K562 (cell line): Measurements from ENCODE around the gene JPH2. TPM values are rescaled to one million over a fixed set of nuclear protein-coding genes. Genes with fewer than 3 reads are reported as not detected.

ENCODE experiments used
- ATAC-seq: fragments of 200-7000 bp; cut with Tn5 transposase; 3 replicates; pipeline ENCODE4 v1.9.1; 2020; ENCODE audit warnings: moderate library complexity
- BruUV-seq: library from RNA; stranded (reverse); fragments of 400-500 nt; replicated peaks from 2 replicates; lab custom pipeline; 2021; lab: Mats Ljungman, UMichigan
- CTCF ChIA-PET: fragments of 300-600 bp; formaldehyde crosslinking; extraction: SDS; loops from one replicate; lab custom pipeline; 2021; ENCODE audit warnings: low intra/inter-chr PET ratio; lab: Yijun Ruan, JAX
- POLR2A ChIA-PET: fragments of 300-600, 350-650 bp; sonication (Branson Sonifier 250); formaldehyde crosslinking; extraction: SDS; loops from one replicate; lab custom pipeline; 2021; ENCODE audit warnings: antibody characterized with exemption, inconsistent platforms; lab: Yijun Ruan, JAX
- DNase-seq, 4 experiments: peaks; one replicate each; pipeline versions ENCODE4 v3.0.0 to v3.0.0-alpha.2; 2011 to 2018; ENCODE audit warnings: low spot score in 3 of 4, mixed read lengths in 3 of 4; ENCODE audit errors: extremely low read depth in 1 of 4
- FAIRE-seq: peaks from 2 replicates; lab custom pipeline; 2011; peaks lifted over from hg19 to GRCh38; lab: Jason Lieb, UNC
- H2AFZ ChIP-seq: 2 replicates; pipeline ENCODE4 v1.6.0; 2011; ENCODE audit warnings: low read depth, low read length, control low read depth, inconsistent platforms
- H3K27ac ChIP-seq: fragments of 200-600 bp; 3 replicates; pipeline ENCODE4 v1.8.0; 2011; ENCODE audit warnings: low read depth, mild to moderate bottlenecking, control low read depth, inconsistent platforms, low read length, moderate library complexity, mixed read lengths; ENCODE audit errors: extremely low read depth
- H3K27me3 ChIP-seq, 2 experiments: fragments of 300-600 bp in 1 of 2; 2 replicates in 1 of 2; 3 replicates in 1 of 2; pipeline versions ENCODE4 v1.6.0 to v1.8.0; 2011; ENCODE audit warnings: inconsistent platforms in 2 of 2, low read length in 2 of 2, mild to moderate bottlenecking in 1 of 2, mixed read lengths in 1 of 2, moderate library complexity in 1 of 2; ENCODE audit not compliant: control insufficient read depth in 2 of 2, insufficient read depth in 2 of 2
- H3K36me3 ChIP-seq: fragments of 300-600 bp; 3 replicates; pipeline ENCODE4 v1.8.0; 2011; ENCODE audit warnings: mild to moderate bottlenecking, low read length, inconsistent platforms; ENCODE audit not compliant: control insufficient read depth, insufficient read depth
- H3K4me1 ChIP-seq, 2 experiments: fragments of 200-600 bp in 1 of 2; replicated peaks in 1 of 2; 2 replicates in 1 of 2; 3 replicates in 1 of 2; pipeline versions ENCODE4 v1.5.1 to v1.8.0; 2011; ENCODE audit warnings: inconsistent platforms in 2 of 2, low read length in 2 of 2, mild to moderate bottlenecking in 1 of 2, mixed read lengths in 1 of 2, moderate library complexity in 1 of 2; ENCODE audit not compliant: control insufficient read depth in 2 of 2, insufficient read depth in 2 of 2
- H3K4me2 ChIP-seq: 2 replicates; pipeline ENCODE4 v1.6.1; 2011; ENCODE audit warnings: low read length, control low read depth, inconsistent platforms, mixed read lengths; ENCODE audit not compliant: insufficient read depth
- H3K4me3 ChIP-seq: fragments of 200-600 bp; sonication (generic), shearing (Covaris generic); 2 replicates; pipeline ENCODE4 v1.5.1; 2016; ENCODE audit warnings: control low read depth, inconsistent platforms
- H3K79me2 ChIP-seq: fragments of 200-600 bp; 3 replicates; pipeline ENCODE4 v1.8.0; 2011; ENCODE audit warnings: low read length, inconsistent platforms; ENCODE audit not compliant: control insufficient read depth, insufficient read depth
- H3K9ac ChIP-seq, 2 experiments: 2 replicates each; pipeline versions ENCODE4 v1.6.0 to v1.6.1; 2011; ENCODE audit warnings: low read depth in 2 of 2, low read length in 2 of 2, control low read depth in 1 of 2, inconsistent platforms in 1 of 2, mild to moderate bottlenecking in 1 of 2, mixed read lengths in 1 of 2; ENCODE audit not compliant: insufficient read depth in 1 of 2
- H3K9me1 ChIP-seq: one replicate; pipeline ENCODE4 v1.6.0; 2011; ENCODE audit warnings: inconsistent platforms, mild to moderate bottlenecking, low read length, moderate library complexity; ENCODE audit not compliant: control insufficient read depth, insufficient read depth
- H3K9me3 ChIP-seq: replicated peaks from 2 replicates; pipeline ENCODE4 v1.5.1; 2011; ENCODE audit warnings: low read depth, low read length, inconsistent platforms; ENCODE audit not compliant: control insufficient read depth, insufficient read depth
- H4K20me1 ChIP-seq: replicated peaks from 2 replicates; pipeline ENCODE4 v1.6.1; 2011; ENCODE audit warnings: low read length, inconsistent platforms, mixed read lengths; ENCODE audit not compliant: control insufficient read depth, insufficient read depth
- ASH1L ChIP-seq: fragments of 450-650 bp; IDR thresholded peaks from 2 replicates; pipeline ENCODE4 v1.6.1; 2018; ENCODE audit warnings: borderline replicate concordance, mild to moderate bottlenecking, low read depth; ENCODE audit not compliant: partially characterized antibody
- ELK1 ChIP-seq: sonication (generic); formaldehyde crosslinking; IDR thresholded peaks from 2 replicates; pipeline ENCODE4 v1.8.1; 2022; ENCODE audit warnings: missing genetic modification reagents
- ETS1 ChIP-seq: conservative IDR thresholded peaks from 2 replicates; pipeline ENCODE4 v1.6.1; 2011; ENCODE audit warnings: low read depth, mild to moderate bottlenecking, low read length; ENCODE audit not compliant: control insufficient read depth
- FOS ChIP-seq: IDR thresholded peaks from 3 replicates; pipeline ENCODE4 v1.6.1; 2011; ENCODE audit not compliant: insufficient read length; ENCODE audit errors: extremely low read depth
- HOXB6 ChIP-seq: fragments of 250-450 bp; sonication (Bioruptor Pico); IDR thresholded peaks from 2 replicates; pipeline ENCODE4 v1.5.1; 2022; ENCODE audit warnings: mild to moderate bottlenecking, borderline replicate concordance
- MCM3 ChIP-seq: fragments of 450-650 bp; IDR thresholded peaks from 2 replicates; pipeline ENCODE4 v1.6.1; 2016
- PML ChIP-seq: IDR thresholded peaks from 2 replicates; pipeline ENCODE4 v1.6.1; 2012; ENCODE audit warnings: low read length, inconsistent platforms
- STAG1 ChIP-seq: sonication (generic); formaldehyde crosslinking; IDR thresholded peaks from 2 replicates; pipeline ENCODE4 v1.5.0; 2020; ENCODE audit warnings: missing genetic modification reagents, borderline replicate concordance
- TFE3 ChIP-seq: fragments of 450-650 bp; formaldehyde crosslinking; IDR thresholded peaks from 2 replicates; pipeline ENCODE4 v1.4.0; 2020; ENCODE audit warnings: mild to moderate bottlenecking, mixed read lengths
- TSHZ1 ChIP-seq: fragments of 250-450 bp; sonication (Bioruptor Pico); IDR thresholded peaks from 2 replicates; pipeline ENCODE4 v1.4.0; 2020; ENCODE audit warnings: mild to moderate bottlenecking, moderate library complexity
- ZBTB33 ChIP-seq: sonication (generic); formaldehyde crosslinking; IDR thresholded peaks from 2 replicates; pipeline ENCODE4 v1.8.1; 2023; ENCODE audit warnings: mild to moderate bottlenecking, missing genetic modification reagents
- WGBS: fragments of 100-300 bp; shearing (Covaris generic); methylation state at CpG from one replicate; pipeline ENCODE4 v1.1.6; 2016; ENCODE audit warnings: low coverage, mixed read lengths; ENCODE audit not compliant: insufficient coverage; ENCODE audit errors: missing lambda C conversion rate; 5-methylcytosine and 5-hydroxymethylcytosine counted together
- in situ Hi-C: fragments of 300-500 bp; cut with MboI; formaldehyde crosslinking; loops from 4 replicates; pipeline ENCODE4 v1.15.0; 2018; ENCODE audit warnings: inconsistent platforms, mixed read lengths
- intact Hi-C: fragments of 100-400 bp; cut with micrococcal nuclease; formaldehyde crosslinking; loops from 2 replicates; pipeline ENCODE4 v1.14.2; 2022
- polyA plus RNA-seq, 8 experiments: library from polyadenylated mRNA; depleted of rRNA in 4 of 8; stranded (reverse) in 5 of 8; unstranded in 3 of 8; fragments of >200 nt; fragmentation: Nextera tagmentation in 2 of 8; fragmentation: Illumina TruSeq in 1 of 8; extraction: Ambion mirVana in 2 of 8; extraction: Trizol in 1 of 8; gene quantifications; 2 replicates each; pipeline versions ENCODE4 v1.2.1 to v1.2.3, GENCODE V29; 2011 to 2014; ENCODE audit warnings: inconsistent platforms in 1 of 8, missing spikeins in 1 of 8
- total RNA-seq, 7 experiments: library from RNA; depleted of rRNA in 6 of 7; stranded (reverse); fragments of >200 nt in 6 of 7; fragmentation: Illumina TruSeq in 2 of 7; extraction: Trizol in 2 of 7; gene quantifications; 2 replicates each; pipeline versions ENCODE4 v1.2.1 to v1.2.3, GENCODE V29; 2011 to 2021; ENCODE audit warnings: low replicate concordance in 1 of 7

JPH2 gene
- total and polyA plus RNA-seq, 9 of the 15 experiments (the other 6 are each of a cell fraction or from before 2014, with no cell fraction given), result not detected

GRCh38 chr20:44075191-44075949, 111.6 kb downstream of the JPH2 start:
- no peaks in the 10 kb centered on the region for H3K79me2 ChIP-seq
- ChIA-PET CTCF (no interaction called here), POLR2A (no interaction called here)
- H3K36me3 ChIP-seq, result no peaks in the 10 kb centered on the region
- H3K27me3 ChIP-seq, result peaks cover 39 to 74% of the 10 kb centered on the region in 2 experiments
- DNase-seq (no peak), FAIRE-seq (no peak), ATAC-seq (no peak)
- no peak overlapping the region for H3K4me3 ChIP-seq
- no peaks in the 10 kb centered on the region for H3K4me1 ChIP-seq
- no TSS peak for BruUV-seq
- H3K27ac ChIP-seq, result no peak overlapping the region
- intact Hi-C loops (no loop called here), in situ Hi-C loops (no loop called here)
- no peak overlapping the region for H3K4me2 ChIP-seq
- peaks cover under 1% of the 10 kb centered on the region; the same call in 1 of the 2 replicates for H4K20me1 ChIP-seq
- H3K9ac ChIP-seq, result no peak overlapping the region
- 7% methylated on average over 23 of the region's 23 CpGs for WGBS
- no peaks in the 10 kb centered on the region for H3K9me3 ChIP-seq
- H3K9me1 ChIP-seq, result peaks cover 3% of the 10 kb centered on the region
- H2AFZ ChIP-seq, result no peak overlapping the region
- TF ChIP-seq ASH1L (no peak), PML (no peak), MCM3 (no peak), ELK1 (CRISPR knock-in tag) (no peak), ZBTB33 (no peak), STAG1 (no peak), FOS (no peak), TSHZ1 (CRISPR knock-in tag) (no peak), TFE3 (CRISPR knock-in tag) (no peak), HOXB6 (CRISPR knock-in tag) (no peak), ETS1 (no peak)
